Colonic mucosa (tissue), 4 donors: ENCODE data around the gene USP22. TPM values are rescaled to one million over a fixed set of nuclear protein-coding genes. Genes with fewer than 3 reads are reported as not detected.

Experiments used
- DNase-seq: peaks from one replicate; pipeline ENCODE4 v3.0.0-alpha.2; 2020
- H3K27ac ChIP-seq: fragments of 200-600 bp; one replicate; pipeline ENCODE4 v1.8.0; 2021
- H3K27me3 ChIP-seq: fragments of 200-600 bp; one replicate; pipeline ENCODE4 v1.8.0; 2021
- H3K36me3 ChIP-seq: fragments of 200-600 bp; one replicate; pipeline ENCODE4 v1.8.0; 2021
- H3K4me1 ChIP-seq: fragments of 200-600 bp; one replicate; pipeline ENCODE4 v1.8.0; 2021; ENCODE audit warnings: mild to moderate bottlenecking
- H3K4me3 ChIP-seq: fragments of 200-600 bp; one replicate; pipeline ENCODE4 v1.8.0; 2021
- H3K9ac ChIP-seq, 2 donors: one replicate each; pipeline ENCODE4 v1.7.0; 2013; ENCODE audit warnings: control low read depth in 2 of 2, low read depth in 2 of 2, low read length in 2 of 2
- H3K9me3 ChIP-seq: fragments of 200-600 bp; one replicate; pipeline ENCODE4 v1.8.0; 2021
- intact Hi-C: fragments of 100-400 bp; cut with DNase I; formaldehyde crosslinking; loops from one replicate; pipeline ENCODE4 v1.14.1; 2022
- total RNA-seq, 2 donors: library from RNA; stranded (reverse); fragmentation: NEBNext Ultra II Directional in 1 of 2; extraction: Animal tissue kit (Norgen Biotek cat#: 25700) in 1 of 2; gene quantifications; one replicate each; pipeline ENCODE4 v1.2.1, GENCODE V29; 2021
- TF ChIP-seq, protein P1 (sequence below): fragments of 200-600 bp; IDR thresholded peaks from one replicate; pipeline ENCODE4 v1.8.0; 2022; ENCODE audit warnings: antibody characterized with exemption, mild to moderate bottlenecking
- donor health status: healthy.
- donor health status: DM: no; HTN: no; CAD: no.
- donor health status: DM: no; HTN: no; CAD: no.

USP22 gene
- total RNA-seq, 2 donors from 2014 or later = 174 to 190 TPM

DNA sequence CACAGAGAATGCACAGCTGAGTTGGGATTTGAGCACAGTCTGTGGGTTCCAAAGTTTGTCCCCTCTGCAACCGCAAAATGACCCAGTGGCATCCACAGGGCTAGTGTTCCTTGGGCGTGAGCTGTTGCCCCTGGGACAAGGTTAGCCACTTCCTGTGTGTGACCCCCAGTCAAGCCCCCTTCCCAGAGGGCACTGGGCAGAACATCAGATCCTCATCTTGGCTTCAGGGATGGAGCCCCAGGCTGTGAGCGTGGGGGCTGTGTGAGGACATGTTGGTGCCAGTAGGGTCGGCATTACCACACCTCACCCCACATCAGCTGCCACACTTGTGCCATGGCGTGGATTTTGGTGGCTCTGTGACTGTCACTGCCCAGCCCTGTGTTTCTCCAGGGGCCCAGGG is 55.3 kb downstream of the USP22 start:
- intact Hi-C loops = no loop called here
- Histone ChIP-seq H3K4me3 (no peak overlapping the region), H3K4me1 (no peaks in the 10 kb centered on the region), H3K36me3 (no peaks in the 10 kb centered on the region), H3K9ac (no peak overlapping the region), H3K9me3 (no peaks in the 10 kb centered on the region), H3K27ac (no peak overlapping the region), H3K27me3 (no peaks in the 10 kb centered on the region)
- DNase-seq = no peak
- TF ChIP-seq, protein P1, sequence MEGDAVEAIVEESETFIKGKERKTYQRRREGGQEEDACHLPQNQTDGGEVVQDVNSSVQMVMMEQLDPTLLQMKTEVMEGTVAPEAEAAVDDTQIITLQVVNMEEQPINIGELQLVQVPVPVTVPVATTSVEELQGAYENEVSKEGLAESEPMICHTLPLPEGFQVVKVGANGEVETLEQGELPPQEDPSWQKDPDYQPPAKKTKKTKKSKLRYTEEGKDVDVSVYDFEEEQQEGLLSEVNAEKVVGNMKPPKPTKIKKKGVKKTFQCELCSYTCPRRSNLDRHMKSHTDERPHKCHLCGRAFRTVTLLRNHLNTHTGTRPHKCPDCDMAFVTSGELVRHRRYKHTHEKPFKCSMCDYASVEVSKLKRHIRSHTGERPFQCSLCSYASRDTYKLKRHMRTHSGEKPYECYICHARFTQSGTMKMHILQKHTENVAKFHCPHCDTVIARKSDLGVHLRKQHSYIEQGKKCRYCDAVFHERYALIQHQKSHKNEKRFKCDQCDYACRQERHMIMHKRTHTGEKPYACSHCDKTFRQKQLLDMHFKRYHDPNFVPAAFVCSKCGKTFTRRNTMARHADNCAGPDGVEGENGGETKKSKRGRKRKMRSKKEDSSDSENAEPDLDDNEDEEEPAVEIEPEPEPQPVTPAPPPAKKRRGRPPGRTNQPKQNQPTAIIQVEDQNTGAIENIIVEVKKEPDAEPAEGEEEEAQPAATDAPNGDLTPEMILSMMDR = no peak

DNA sequence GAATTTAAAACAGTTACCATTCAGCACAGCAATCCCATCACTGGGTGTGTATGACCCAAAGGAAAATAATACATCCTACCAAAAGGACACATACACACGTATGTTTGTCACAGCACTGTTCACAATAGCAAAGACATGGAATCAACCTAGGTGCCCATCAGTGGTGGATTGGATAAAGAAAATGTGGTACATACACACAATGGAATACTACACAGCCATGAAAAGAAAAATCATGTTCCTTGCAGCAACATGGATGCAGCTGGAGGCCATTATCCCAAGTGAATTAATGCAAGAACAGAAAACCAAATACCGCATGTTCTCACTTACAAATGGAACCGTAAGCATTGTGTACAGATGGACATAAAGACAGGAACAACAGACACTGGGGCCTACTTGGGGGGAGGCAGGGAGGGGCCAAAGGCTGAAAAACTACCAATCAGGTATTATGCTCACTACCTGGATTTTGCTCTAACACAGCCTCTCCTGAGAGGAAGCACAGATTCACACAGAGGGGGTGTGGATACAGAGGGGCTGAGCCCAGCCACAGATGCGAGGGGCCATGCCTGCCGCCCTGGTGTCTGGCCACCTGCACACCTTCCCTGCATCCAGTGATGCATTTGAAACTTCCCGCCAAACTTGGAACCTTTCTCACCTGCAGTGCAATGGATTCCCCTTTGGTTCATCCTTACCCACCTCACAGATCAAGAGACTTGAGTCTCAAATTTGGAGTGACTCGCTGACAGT is 55.9 kb downstream of the USP22 start:
- intact Hi-C loops = no loop called here
- DNase-seq = no peak
- Histone ChIP-seq H3K9ac (no peak overlapping the region), H3K36me3 (no peaks in the 10 kb centered on the region), H3K27ac (no peak overlapping the region), H3K4me1 (no peaks in the 10 kb centered on the region), H3K9me3 (no peaks in the 10 kb centered on the region), H3K4me3 (no peak overlapping the region), H3K27me3 (no peaks in the 10 kb centered on the region)
- TF ChIP-seq, protein P1 = no peak

DNA sequence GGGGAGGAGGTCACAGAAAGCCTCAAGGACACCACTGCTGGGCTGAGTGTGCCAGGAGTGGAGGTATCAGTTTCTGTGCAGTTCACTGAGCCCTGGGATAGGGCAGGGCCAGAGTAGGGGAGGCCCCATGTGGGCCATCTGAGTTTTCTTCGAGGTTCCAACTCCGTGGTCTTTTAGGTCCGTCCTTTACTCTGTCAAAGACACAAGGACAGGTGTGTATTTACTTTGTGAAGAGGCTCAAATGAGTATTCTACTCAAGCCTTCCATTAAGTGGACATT is 59.5 kb downstream of the USP22 start:
- no peak for DNase-seq
- H3K9ac ChIP-seq = no peak overlapping the region
- no peaks in the 10 kb centered on the region for H3K4me1 ChIP-seq
- H3K36me3 ChIP-seq = no peaks in the 10 kb centered on the region
- TF ChIP-seq, protein P1 = no peak
- no peak overlapping the region for H3K4me3 ChIP-seq
- no peak overlapping the region for H3K27ac ChIP-seq
- intact Hi-C loops = no loop called here
- no peaks in the 10 kb centered on the region for H3K9me3 ChIP-seq
- no peaks in the 10 kb centered on the region for H3K27me3 ChIP-seq

DNA sequence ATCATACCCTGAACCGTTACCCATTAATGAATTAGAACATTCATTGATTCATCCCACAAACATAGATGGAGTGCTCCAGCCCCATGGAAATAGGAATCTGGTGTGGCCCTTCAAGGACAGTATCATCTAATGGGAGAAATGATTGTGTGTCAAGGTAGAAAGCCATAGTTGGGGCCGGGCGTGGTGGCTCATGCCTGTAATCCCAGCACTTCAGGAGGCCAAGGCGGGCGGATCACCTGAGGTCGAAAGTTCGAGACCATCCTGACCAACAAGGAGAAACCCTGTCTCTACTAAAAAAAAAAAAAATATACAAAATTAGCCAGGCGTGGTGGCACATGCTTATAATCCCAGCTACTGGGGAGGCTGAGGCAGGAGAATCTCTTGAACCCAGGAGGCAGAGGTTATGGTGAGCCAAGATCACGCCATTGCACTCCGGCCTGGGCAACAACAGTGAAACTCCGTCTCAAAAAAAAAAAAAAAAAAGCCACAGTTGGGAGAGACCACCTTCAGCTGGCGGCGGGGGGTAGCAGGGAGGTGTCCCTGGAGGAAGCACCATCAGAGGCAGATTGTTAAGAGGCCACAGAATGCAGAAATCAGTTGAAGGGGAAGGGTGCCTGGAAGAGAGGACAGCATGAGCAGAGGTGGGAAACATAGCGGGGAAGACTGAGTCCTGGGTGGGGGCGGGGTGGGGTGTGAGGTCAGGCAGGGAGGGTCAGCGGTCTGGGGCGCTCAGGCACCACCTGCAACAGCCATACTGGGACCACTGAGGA is 60.0 kb downstream of the USP22 start:
- DNase-seq = no peak
- Histone ChIP-seq H3K36me3 (no peaks in the 10 kb centered on the region), H3K27me3 (no peaks in the 10 kb centered on the region), H3K4me3 (no peak overlapping the region), H3K9me3 (no peaks in the 10 kb centered on the region), H3K4me1 (no peaks in the 10 kb centered on the region), H3K27ac (no peak overlapping the region), H3K9ac (no peak overlapping the region)
- intact Hi-C loops = no loop called here
- TF ChIP-seq, protein P1 = no peak

DNA sequence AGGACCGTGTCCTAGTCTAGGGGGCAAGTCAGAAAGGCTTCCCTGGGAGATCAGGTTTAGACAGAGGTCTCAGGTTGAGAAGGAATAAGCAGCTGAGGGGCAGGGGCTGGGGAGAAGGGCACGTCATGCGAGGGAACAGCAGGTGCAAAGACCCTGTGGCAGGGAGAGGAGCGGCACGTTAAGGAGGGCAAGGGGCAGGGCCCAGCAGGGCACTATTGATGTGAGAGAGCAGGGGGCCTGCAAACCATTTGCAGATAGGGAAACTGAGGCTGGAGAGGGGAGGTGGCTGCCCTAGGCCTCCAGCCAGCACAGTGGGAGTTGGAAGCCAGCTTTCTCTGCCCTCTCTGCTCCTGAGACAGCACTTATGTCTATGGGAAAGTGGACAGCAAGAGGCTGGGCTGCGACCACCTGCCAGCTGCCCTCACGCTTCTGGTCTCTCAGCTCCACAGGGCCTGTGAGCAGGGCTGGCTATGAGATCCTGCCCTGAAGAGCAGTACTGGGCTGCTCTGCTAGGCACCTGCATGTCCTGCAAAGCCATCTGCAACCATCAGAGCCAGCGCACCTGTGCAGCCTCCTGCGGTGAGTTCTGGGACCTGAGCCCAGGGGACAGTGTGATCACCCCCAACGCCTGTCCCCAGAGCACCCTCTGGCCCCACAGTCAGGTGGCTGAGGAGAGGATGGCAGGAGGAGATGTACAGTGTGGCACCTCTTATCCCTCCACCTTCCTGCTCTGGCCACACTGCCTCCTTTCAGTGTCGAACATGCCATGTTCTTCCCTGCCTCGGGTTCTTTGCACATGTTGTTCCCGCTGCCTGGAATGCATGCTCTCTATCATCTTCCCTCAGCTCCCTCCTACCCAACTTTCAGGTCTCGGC is 61.5 kb downstream of the USP22 start:
- no peak for DNase-seq
- no peaks in the 10 kb centered on the region for H3K36me3 ChIP-seq
- intact Hi-C loops = no loop called here

More for the DNA sequence above, 61.5 kb downstream of the USP22 start:
- H3K4me1 ChIP-seq = no peaks in the 10 kb centered on the region
- no peaks in the 10 kb centered on the region for H3K27me3 ChIP-seq
- no peaks in the 10 kb centered on the region for H3K9me3 ChIP-seq
- TF ChIP-seq, protein P1 = no peak
- no peak overlapping the region for H3K4me3 ChIP-seq
- no peak overlapping the region for H3K9ac ChIP-seq
- H3K27ac ChIP-seq = no peak overlapping the region
